ENCODE data around the gene SLC6A3. TPM values are rescaled to one million over a fixed set of nuclear protein-coding genes. Genes with fewer than 3 reads are reported as not detected.

SLC6A3 gene
- total and polyA plus RNA-seq, 9 donors = 0.11 to 0.23 (median 0.12) TPM; not detected in 6

DNA sequence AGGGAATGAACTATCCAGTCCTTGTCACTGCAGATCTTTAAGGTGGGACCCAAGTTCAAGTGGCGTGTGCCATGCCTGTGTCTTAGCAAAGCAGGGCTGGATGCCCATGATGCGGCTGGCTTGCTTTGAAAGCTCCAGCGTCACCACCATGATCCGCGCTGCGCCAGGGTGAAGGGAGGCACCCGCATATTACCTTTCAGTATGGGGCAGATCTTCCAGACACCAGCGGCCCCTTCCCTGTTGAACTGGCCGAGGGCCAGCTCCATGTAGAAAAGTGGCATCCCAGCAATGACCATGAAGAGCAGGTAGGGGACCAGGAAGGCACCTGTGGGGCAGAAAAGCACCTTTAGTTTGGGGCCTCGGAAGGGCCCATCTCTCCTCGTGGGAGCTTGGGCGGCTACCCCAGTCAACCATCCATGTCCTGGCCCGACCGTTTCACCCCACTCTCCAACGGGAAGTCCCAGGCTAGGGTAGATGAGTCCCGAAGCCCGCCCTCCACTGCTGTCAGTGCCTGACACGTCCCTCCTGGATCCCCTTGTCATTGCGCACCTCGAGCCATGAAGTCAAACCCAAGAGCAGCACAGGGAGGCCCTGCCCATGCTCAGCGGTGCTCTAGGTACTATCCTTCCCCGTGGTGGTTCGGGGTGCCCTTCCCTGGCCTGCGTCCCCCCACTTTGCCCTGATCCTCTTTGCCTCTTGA, 3.9 kb downstream of the SLC6A3 start:
- H3K9me3 ChIP-seq (replicated peaks; ENCODE audit: control insufficient read depth, low read depth, low read length) = no peaks in the 10 kb centered on the region
- H3K4me3 ChIP-seq (ENCODE audit: low read length) = no peak overlapping the region
- WGBS (ENCODE audit: insufficient coverage) = 91% methylated on average over 24 of the region's 24 CpGs
- H3K36me3 ChIP-seq (ENCODE audit: control insufficient read depth, insufficient read depth, low read length) = no peaks in the 10 kb centered on the region
- H3K27ac ChIP-seq (ENCODE audit: low read length) = no peak overlapping the region
- H3K27me3 ChIP-seq (ENCODE audit: control insufficient read depth, insufficient read depth, low read length) = peaks cover 59% of the 10 kb centered on the region
- H3K4me1 ChIP-seq (ENCODE audit: control insufficient read depth, insufficient read depth, low read length) = peaks cover 8% of the 10 kb centered on the region
- no peak for DNase-seq

DNA sequence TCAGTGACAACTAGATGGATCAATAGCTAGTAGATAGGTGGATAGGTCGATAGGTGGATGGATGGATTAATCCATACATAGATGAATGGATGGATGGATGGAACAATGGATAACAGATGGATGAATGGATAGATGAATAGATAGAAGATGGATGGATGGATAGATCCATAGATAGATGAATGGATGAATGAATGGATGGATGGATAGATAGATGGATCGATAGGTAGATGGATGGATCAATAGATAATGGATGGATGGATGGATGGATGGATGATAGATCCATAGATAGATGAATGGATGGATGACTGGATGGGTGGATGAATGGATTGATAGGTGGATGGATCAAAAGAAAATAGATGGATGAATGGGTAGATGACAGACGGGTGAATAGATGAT, 5.1 kb downstream of the SLC6A3 start:
- no peaks in the 10 kb centered on the region for H3K9me3 ChIP-seq (replicated peaks; ENCODE audit: control insufficient read depth, low read depth, low read length)
- peaks cover 50% of the 10 kb centered on the region for H3K27me3 ChIP-seq (ENCODE audit: control insufficient read depth, insufficient read depth, low read length)
- 89% methylated on average over 3 of the region's 3 CpGs for WGBS (ENCODE audit: insufficient coverage)
- H3K27ac ChIP-seq (ENCODE audit: low read length) = no peak overlapping the region
- peaks cover 6% of the 10 kb centered on the region for H3K4me1 ChIP-seq (ENCODE audit: control insufficient read depth, insufficient read depth, low read length)
- no peak for DNase-seq
- H3K4me3 ChIP-seq (ENCODE audit: low read length) = no peak overlapping the region
- no peaks in the 10 kb centered on the region for H3K36me3 ChIP-seq (ENCODE audit: control insufficient read depth, insufficient read depth, low read length)

DNA sequence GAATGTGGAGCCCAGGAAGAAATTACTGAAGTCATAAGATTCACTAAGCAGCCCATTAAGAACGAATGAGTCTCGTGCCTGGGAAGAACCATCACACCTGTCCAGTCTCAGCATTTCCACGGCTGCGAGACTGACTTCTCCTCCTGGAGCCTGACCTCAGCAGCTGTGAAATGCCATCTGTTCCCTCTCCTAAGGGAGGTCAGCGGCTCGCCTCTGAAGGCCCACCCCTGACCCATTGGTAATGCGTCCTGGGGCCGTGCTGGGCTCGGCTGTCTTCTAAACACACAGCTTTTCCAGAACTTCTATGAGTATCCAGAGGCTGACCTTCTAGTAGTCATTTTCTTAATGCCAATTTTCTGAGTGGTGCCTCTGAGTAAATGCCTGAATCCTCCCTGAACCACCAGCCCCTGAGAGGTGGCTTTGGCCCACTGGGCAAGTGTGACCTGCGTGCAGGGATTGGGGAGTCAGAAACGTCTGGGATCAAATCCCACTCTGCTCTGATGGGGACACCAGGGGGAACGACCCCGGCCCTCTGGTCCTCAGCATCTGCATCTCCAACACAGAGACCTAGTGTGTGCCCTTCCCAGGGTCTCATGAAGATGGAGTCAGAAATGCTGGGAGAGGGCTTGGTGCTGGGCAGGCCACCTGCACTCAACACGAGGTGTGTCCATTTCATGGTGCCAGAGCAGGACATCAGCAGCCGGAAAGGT, 5.7 kb downstream of the SLC6A3 start:
- H3K4me1 ChIP-seq (ENCODE audit: control insufficient read depth, insufficient read depth, low read length) = peaks cover 3% of the 10 kb centered on the region
- DNase-seq = no peak
- no peak overlapping the region for H3K27ac ChIP-seq (ENCODE audit: low read length)
- 52% methylated on average over 9 of the region's 15 CpGs for WGBS (ENCODE audit: insufficient coverage)
- peaks cover 44% of the 10 kb centered on the region for H3K27me3 ChIP-seq (ENCODE audit: control insufficient read depth, insufficient read depth, low read length)
- no peaks in the 10 kb centered on the region for H3K9me3 ChIP-seq (replicated peaks; ENCODE audit: control insufficient read depth, low read depth, low read length)
- H3K4me3 ChIP-seq (ENCODE audit: low read length) = no peak overlapping the region
- H3K36me3 ChIP-seq (ENCODE audit: control insufficient read depth, insufficient read depth, low read length) = no peaks in the 10 kb centered on the region

DNA sequence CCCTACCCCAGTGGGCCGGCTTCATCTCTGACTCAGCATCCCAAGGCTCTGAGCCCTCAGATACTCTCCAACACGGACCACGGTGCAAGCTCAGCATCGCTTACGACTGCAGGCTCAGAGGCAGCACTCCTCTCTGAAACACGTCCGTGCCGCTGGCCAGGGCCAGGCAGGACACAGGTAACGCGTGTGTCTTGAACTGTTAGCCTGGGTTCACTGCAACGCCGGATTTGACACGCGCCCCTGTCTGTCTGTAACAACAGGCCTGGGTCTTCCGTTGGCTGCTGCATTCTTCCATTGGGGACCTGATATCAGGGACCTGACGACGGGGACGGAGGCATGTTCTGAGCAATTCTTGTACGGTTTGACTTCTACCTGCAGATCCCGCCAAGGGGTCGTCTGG, 6.4 kb downstream of the SLC6A3 start:
- Histone ChIP-seq H3K4me1 (ENCODE audit: control insufficient read depth, insufficient read depth, low read length) (no peaks in the 10 kb centered on the region), H3K27me3 (ENCODE audit: control insufficient read depth, insufficient read depth, low read length) (peaks cover 38% of the 10 kb centered on the region), H3K9me3 (replicated peaks; ENCODE audit: control insufficient read depth, low read depth, low read length) (no peaks in the 10 kb centered on the region), H3K36me3 (ENCODE audit: control insufficient read depth, insufficient read depth, low read length) (no peaks in the 10 kb centered on the region), H3K27ac (ENCODE audit: low read length) (no peak overlapping the region), H3K4me3 (ENCODE audit: low read length) (no peak overlapping the region)
- WGBS (ENCODE audit: insufficient coverage) = 89% methylated on average over 18 of the region's 21 CpGs
- DNase-seq = no peak

DNA sequence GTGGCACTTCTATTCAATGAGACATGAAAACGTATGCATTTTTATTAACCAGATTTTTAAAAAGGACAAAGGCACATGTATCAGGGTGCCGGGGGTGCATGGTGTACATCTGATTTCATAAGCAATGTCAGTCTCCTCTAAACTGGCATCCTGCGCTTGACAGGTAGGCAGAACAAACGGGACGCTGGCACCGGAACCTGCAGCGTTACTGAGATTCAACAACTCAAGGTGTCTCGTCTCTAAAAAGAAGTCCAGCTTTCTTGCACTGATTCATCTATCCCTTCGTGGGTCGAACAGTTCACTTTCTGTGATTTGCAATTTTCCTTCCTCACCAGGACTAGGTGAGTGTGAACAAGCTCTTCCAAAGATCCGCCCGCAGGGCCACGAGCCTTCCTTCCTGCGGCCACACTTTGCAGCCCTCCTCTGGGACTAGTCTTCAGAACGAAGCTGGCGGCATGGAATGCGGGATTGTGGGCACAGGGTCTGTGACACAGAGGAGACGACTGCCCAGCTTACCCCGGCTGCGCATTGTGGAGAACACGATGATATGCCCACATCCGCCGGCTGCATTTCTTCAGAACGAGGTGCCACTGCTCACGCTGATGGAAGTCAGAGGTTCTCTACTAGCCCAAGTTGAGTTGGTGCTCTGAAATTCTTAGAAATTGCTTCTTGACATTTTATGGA, 7.2 kb downstream of the SLC6A3 start:
- 81% methylated on average over 25 of the region's 25 CpGs for WGBS (ENCODE audit: insufficient coverage)

DNA sequence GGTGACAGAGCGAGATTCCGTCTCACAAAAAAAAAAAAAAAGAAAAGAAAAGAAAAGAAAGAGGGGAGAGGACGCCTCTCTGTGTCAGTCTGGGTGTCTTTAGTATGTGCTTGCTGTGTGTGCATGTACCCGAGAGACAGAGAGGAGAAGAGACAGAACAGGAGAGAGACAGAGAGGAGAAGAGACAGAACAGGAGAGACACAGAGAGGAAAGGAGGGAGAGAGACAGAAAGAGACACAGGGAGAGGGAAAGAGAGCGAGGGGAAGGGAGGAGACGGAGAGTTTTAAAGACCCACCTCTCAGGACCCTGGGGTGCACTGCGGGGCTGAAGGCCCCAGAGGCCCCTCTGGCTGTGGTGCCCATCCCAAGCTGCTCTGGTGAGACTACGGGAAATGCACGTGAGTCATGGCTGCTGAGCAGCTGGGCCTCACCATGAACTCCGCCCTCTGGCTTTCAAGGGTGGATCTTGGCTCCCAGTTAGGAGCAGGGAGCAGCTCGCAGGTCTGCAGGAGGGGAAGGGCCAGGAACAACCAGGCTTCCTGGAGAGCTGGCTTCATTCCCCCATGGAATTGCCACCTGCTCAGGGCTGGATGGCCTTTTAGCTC, 7.9 kb downstream of the SLC6A3 start:
- peaks cover 22% of the 10 kb centered on the region for H3K27me3 ChIP-seq (ENCODE audit: control insufficient read depth, insufficient read depth, low read length)
- H3K9me3 ChIP-seq (replicated peaks; ENCODE audit: control insufficient read depth, low read depth, low read length) = no peaks in the 10 kb centered on the region
- H3K4me3 ChIP-seq (ENCODE audit: low read length) = no peak overlapping the region
- no peak overlapping the region for H3K27ac ChIP-seq (ENCODE audit: low read length)
- H3K36me3 ChIP-seq (ENCODE audit: control insufficient read depth, insufficient read depth, low read length) = no peaks in the 10 kb centered on the region
- DNase-seq = no peak
- WGBS (ENCODE audit: insufficient coverage) = 37% methylated on average over 9 of the region's 11 CpGs
- no peaks in the 10 kb centered on the region for H3K4me1 ChIP-seq (ENCODE audit: control insufficient read depth, insufficient read depth, low read length)

More for the DNA sequence above, 7.2 kb downstream of the SLC6A3 start:
- H3K27ac ChIP-seq (ENCODE audit: low read length) = no peak overlapping the region
- no peaks in the 10 kb centered on the region for H3K9me3 ChIP-seq (replicated peaks; ENCODE audit: control insufficient read depth, low read depth, low read length)
- no peaks in the 10 kb centered on the region for H3K36me3 ChIP-seq (ENCODE audit: control insufficient read depth, insufficient read depth, low read length)
- no peak overlapping the region for H3K4me3 ChIP-seq (ENCODE audit: low read length)
- H3K4me1 ChIP-seq (ENCODE audit: control insufficient read depth, insufficient read depth, low read length) = no peaks in the 10 kb centered on the region
- DNase-seq = no peak
- peaks cover 29% of the 10 kb centered on the region for H3K27me3 ChIP-seq (ENCODE audit: control insufficient read depth, insufficient read depth, low read length)

DNA sequence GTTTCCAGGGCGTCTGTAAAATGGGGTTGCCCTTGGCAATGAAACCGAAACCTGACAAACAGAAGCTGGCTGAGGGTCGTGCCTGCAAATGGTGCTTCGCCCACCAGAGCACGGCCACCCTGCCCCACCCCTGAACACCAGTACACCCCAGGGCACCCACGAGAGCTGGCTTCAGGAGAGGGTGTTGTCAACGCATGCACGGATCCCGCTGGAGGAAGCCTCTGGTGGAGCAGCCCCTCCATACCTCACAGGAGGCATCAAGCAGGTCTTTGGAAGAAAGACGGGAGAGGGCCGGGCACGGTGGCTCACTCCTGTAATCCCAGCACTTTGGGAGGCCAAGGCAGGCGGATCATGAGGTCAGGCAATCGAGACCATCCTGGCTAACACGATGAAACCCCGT, 8.6 kb downstream of the SLC6A3 start:
- Histone ChIP-seq H3K36me3 (ENCODE audit: control insufficient read depth, insufficient read depth, low read length) (no peaks in the 10 kb centered on the region), H3K4me1 (ENCODE audit: control insufficient read depth, insufficient read depth, low read length) (no peaks in the 10 kb centered on the region), H3K27ac (ENCODE audit: low read length) (no peak overlapping the region), H3K27me3 (ENCODE audit: control insufficient read depth, insufficient read depth, low read length) (peaks cover 16% of the 10 kb centered on the region), H3K9me3 (replicated peaks; ENCODE audit: control insufficient read depth, low read depth, low read length) (no peaks in the 10 kb centered on the region), H3K4me3 (ENCODE audit: low read length) (no peak overlapping the region)
- DNase-seq = no peak
- 82% methylated on average over 4 of the region's 16 CpGs for WGBS (ENCODE audit: insufficient coverage)

DNA sequence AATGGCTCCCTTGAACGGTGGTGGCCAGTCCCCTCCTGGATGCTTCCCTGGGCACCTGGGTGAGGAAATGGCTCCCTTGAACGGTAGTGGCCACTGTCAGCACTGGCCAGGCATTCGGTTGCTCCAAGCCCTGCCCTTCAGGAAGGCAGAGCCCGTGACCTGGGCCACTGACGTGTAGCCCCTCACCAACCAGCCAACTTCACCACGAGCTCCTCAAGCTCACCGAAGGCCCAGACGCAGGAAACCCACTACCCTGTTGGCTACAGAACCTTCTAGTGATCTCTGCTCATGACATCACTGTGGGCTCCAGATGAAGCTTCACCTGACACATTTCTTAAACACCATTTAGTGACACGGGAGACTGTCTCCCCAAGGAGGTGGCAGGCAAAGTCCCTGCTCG, 9.2 kb downstream of the SLC6A3 start:
- Histone ChIP-seq H3K4me3 (ENCODE audit: low read length) (no peak overlapping the region), H3K9me3 (replicated peaks; ENCODE audit: control insufficient read depth, low read depth, low read length) (no peaks in the 10 kb centered on the region), H3K27ac (ENCODE audit: low read length) (no peak overlapping the region), H3K4me1 (ENCODE audit: control insufficient read depth, insufficient read depth, low read length) (no peaks in the 10 kb centered on the region), H3K36me3 (ENCODE audit: control insufficient read depth, insufficient read depth, low read length) (no peaks in the 10 kb centered on the region), H3K27me3 (ENCODE audit: control insufficient read depth, insufficient read depth, low read length) (peaks cover 10% of the 10 kb centered on the region)
- WGBS (ENCODE audit: insufficient coverage) = 84% methylated on average over 8 of the region's 10 CpGs
- no peak for DNase-seq

DNA sequence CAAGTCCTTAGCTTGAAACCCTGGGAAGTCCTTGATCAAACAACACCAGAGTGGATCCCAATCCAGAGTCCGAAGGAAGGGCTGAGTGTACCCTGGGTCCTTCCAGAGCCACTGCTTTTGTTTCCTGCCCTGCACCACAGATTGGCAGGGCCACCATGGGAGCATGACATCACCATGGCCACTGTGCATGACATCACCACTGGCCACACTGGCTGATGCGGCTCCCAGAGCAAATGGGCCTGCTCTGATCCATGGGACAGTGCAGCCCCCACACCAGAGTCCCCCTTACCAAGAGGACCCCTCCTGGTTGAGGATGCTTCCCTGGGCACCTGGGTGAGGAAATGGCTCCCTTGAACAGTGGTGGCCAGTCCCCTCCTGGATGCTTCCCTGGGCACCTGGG, 9.9 kb downstream of the SLC6A3 start:
- Histone ChIP-seq H3K36me3 (ENCODE audit: control insufficient read depth, insufficient read depth, low read length) (no peaks in the 10 kb centered on the region), H3K27me3 (ENCODE audit: control insufficient read depth, insufficient read depth, low read length) (peaks cover 10% of the 10 kb centered on the region), H3K4me1 (ENCODE audit: control insufficient read depth, insufficient read depth, low read length) (no peaks in the 10 kb centered on the region), H3K27ac (ENCODE audit: low read length) (no peak overlapping the region), H3K9me3 (replicated peaks; ENCODE audit: control insufficient read depth, low read depth, low read length) (no peaks in the 10 kb centered on the region), H3K4me3 (ENCODE audit: low read length) (no peak overlapping the region)
- DNase-seq = no peak
- 81% methylated on average over 2 of the region's 2 CpGs for WGBS (ENCODE audit: insufficient coverage)

DNA sequence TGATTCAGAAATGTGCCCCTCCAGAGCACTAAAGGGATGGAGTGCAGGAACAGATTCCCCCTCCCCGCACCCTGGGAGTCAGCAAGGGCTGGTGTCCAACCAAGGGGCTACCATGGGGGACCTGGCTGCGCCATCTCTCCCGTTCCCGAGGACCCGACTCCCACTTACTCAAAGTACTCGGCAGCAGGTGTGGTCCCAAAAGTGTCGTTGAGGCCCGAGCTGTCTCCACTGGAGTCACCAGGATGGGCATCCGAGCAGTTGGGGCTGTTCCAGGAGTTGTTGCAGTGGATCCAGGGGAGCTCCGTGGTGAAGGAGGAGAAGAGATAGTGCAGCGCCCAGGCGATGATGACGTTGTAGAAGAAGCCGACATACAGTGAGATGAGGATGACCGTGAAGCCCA, 12.9 kb downstream of the SLC6A3 start:
- 89% methylated on average over 13 of the region's 15 CpGs for WGBS (ENCODE audit: insufficient coverage)
- H3K27me3 ChIP-seq (ENCODE audit: control insufficient read depth, insufficient read depth, low read length) = no peaks in the 10 kb centered on the region
- no peak for DNase-seq

More for the DNA sequence above, 12.9 kb downstream of the SLC6A3 start:
- no peak overlapping the region for H3K4me3 ChIP-seq (ENCODE audit: low read length)
- H3K27ac ChIP-seq (ENCODE audit: low read length) = no peak overlapping the region
- no peaks in the 10 kb centered on the region for H3K4me1 ChIP-seq (ENCODE audit: control insufficient read depth, insufficient read depth, low read length)
- H3K9me3 ChIP-seq (replicated peaks; ENCODE audit: control insufficient read depth, low read depth, low read length) = peaks cover 19% of the 10 kb centered on the region
- no peaks in the 10 kb centered on the region for H3K36me3 ChIP-seq (ENCODE audit: control insufficient read depth, insufficient read depth, low read length)
